Right hindlimb (tissue), 1 donor: ENCODE results near the gene ATP8B3.

ENCODE experiments used
- DNase-seq: peaks from one replicate; pipeline ENCODE4 v3.0.0-alpha.2; 2018

Gene ATP8B3

DNA sequence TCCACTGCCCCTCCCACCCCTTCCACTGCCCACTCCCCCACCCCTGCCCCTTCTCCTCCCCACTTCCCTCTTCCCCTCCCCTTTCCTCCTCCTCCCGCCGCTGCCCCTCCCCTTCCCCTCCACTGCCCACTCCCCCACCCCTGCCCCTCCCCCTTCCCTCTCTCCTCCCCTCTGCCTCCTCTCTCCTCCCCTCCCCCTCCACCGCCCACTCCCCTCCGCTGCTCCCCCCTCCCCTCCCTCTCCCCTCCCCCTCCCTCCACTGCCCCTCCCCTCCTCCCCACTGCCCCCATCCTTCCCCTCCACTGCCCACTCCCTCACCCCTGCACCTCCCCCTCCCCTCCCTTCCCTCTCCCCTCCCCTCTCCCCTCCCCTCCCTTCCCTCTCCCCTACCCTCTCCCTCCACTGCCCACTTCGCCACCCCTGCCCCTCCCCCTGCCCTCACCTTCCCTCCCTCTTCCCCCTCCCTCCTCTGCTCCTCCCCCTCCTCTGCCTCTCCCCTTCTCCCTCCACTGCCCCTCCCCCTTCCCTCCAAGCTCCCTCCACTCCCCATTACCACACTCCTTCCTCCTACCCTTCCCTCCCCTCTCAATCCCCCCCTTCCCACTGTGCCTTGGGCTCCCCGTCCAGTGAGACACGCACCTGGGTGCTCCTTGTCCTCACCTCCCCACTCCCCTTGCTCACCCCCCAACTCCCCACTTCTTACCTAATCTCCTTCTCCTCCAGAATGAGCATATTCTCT, 21.9 kb downstream of the ATP8B3 start:
- no peak for DNase-seq

DNA sequence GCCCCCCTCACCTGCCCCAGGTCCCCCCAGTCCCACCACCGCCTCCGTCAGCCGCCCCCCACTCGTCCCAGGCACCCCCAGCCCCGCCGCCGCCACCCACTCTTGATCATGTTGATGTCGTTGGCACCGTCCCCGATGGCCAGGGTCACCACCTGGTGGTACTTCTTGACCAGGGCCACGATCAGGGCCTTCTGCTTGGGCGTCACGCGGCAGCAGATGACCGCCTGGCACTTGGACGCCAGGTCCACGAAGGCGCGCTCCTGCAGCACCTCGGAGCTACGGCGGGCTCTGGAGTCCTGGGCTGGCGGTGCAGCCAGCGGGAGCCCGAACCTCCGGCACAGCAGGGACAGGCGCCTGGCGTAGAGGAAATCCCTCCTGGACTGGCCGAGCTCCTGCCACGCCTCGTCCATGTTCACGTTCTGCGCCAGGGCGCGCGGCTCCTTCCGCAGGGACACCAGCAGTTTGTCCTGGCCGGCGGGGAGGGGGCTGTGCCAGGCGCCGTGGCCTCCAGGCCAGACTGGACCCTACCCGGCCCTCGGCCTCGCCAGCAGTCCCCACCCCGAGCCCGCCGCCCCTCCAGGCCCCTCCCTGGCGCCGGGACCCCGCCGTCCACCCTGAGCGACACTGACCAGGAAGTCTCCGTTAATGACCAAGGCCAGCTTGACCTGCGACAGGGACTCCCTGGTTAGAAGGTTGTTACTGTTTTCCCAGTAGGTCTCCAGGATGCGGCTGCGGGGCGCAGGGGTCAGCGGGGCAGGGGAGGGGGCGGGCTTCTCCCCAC, 22.6 kb downstream of the ATP8B3 start:
- no peak for DNase-seq

DNA sequence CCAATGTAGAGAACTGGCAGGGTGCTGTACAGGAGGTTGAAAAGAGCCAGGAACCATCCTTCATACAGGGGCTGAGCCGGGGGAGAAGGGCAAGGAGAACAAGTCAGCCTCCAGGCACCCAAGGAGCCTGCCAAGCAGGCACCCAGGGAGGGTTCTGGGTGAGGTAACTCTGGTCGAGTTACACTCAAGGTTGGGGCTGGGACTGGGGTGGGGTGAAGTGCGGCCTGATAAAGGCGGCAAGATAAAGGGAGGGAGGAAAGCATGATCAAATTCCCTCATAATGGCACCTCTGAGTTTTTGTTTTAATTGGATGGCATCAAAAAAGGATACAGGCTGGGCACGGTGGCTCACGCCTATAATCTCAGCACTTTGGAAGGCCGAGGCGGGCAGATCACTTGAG, 25.0 kb downstream of the ATP8B3 start:
- DNase-seq = no peak

DNA sequence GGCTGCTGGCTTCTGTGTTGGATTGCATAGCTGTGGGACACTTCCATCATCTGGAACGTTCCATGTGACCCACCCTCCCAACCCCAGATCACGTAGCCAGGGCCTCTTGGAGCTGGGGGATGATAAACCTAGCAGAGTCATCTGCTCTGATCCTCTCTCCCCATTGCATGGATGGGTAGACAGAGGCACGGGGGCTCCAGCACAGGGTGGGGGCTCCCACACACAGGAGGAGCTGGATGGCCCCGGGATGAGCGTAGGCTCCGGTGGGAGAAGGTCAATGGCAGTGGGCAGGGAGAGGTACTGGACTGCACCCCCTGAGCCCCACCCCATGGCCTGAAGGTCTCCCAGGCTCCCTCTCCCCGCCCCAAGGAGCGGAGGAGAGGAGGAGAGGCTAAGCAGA, 25.4 kb downstream of the ATP8B3 start:
- no peak for DNase-seq

DNA sequence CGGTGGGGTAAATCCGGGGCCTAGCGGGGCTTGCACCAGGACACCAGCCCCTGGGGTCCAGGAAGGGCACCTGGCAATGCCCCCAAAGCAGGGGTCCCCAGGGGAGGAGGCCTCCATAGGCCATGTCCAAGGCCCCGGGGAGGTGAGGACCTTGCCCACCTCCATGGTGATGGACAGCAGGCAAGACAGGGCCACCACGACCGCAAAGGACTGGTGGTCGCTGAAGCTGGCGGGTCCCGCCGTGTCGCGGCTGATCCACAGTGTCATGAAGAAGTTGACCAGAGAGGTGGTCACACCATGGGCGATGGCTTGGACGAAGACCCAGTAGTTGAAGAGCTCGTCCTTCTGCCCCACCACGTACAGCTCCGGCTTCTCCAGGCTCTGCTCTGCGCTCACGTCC, 26.8 kb downstream of the ATP8B3 start:
- DNase-seq = no peak

DNA sequence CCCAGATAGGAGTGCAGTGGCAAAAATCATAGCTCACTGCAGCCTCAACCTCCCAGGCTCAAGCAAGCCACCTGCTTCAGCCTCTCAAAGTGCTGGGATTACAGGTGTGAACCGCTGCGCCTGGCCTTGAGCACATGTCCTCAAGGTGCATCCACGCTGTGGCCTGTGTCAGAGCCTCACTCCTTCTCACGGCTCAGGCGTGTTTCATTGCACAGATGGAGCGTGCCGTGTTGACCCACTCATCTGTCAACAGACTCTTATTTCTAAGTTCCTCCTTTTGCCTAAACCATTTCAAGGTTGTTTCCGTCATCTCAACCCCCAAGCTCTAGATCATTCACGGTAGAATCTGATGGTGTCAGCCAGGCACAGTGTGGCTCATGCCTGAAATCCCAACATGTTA, 28.2 kb downstream of the ATP8B3 start:
- DNase-seq = no peak

DNA sequence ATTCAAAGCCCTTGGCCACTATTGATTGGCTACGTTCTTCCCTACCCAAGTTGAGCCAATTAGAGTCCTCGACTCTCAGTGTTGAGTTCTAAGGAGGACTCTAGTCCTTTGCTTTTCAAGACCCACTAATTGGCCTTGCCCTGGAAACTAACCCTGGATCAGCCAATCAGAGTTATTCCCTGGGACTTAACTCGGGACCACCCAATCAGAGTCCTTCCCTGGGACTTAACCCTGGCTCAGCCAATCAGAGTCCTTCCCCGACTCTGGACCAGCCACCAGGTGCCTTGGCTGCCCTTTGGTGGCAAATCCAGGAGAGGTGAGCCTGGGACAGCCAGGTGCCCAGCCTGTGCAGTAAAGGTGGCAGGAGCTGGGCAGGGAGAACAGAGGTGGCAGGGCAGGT, 28.7 kb downstream of the ATP8B3 start:
- DNase-seq = no peak

DNA sequence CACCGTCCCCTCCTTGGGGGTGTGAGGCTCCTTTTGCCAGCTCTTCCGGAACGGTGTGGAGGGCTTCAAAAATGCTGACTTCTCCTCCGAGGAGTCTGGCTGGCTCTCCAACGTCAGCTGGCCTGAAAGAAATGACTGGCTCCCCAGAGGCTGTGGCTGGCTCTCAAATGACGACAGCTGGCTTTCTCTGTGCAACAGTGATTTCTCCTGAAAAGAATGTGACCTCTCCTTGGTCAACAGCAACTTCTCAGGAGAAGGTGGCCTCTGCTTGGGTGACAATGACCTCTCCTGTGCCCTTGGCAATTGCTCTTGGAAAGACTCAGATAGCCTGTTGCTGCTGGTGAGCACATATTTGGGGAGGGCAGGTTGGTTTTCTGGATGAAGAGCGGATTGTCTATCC, 29.6 kb downstream of the ATP8B3 start:
- DNase-seq = no peak

DNA sequence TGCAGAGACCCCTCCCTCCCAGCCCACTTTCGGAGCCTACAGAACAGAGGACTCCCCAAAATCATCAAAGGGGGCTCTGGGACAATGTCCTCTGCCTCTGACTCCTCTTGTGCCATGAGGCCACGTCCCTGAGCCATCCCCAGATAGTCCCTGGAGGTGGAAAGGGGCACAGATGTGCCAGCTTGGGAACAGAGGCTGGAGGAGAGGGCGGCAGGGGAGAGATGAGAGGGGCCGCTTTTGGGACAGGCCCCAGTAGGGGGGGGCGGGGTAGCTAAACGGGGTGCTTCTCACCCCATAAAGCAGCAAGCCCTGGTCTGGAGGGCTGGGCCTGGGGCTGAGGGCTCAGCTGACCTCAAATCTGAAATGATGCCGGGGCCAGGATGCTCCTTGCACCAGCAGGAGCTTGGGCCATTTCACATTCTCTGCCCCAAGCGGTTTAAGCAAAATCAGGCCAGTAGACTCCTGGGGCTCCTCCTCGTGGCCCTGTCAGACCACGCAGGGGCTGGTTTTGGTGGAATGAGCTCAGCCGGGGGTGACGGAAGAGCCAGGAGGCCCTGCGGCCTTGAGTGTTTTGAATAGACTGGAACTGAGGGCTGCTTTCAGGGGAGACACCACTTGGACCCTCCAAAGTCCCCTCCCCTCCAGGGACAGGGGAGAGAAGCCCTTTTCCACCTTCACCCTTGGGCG, 31.7 kb downstream of the ATP8B3 start:
- DNase-seq = no peak

DNA sequence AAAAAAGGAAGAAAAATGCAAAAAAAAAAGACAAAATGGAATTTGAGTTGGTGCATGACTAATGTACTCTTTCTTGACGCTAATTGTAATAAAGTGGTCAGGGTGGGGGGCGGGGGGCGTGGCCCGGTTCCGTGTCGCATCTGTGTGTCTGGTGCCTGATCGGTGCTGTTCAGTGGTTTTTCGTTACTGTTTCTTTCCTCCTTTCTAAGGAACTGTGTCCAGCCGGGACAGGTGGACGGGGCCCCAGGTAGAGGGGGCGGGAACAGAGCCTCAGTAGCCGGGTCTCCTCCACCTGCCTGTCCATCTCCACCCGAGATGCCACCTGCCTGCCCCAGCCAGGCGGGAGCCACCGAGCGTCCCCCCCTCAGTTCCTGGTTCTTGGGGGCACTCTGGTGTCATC, 32.5 kb downstream of the ATP8B3 start:
- DNase-seq = no peak

DNA sequence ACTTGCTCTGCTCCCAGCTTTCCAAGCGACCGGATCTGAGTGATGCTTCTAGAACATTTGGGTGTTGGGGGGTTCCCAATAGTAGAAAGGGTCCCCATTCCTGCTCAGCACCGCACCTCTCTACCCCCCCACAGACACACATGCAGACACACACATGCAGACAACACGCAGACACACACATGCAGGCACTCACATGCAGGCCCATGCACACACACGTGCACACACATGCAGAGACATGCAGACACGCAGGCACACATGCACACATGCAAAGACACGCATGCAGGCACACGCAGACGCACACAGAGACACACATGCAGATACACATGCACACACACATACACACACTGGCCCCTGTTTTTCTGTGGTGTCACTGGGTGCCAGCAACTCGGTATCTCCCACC, 34.9 kb downstream of the ATP8B3 start:
- no peak for DNase-seq

DNA sequence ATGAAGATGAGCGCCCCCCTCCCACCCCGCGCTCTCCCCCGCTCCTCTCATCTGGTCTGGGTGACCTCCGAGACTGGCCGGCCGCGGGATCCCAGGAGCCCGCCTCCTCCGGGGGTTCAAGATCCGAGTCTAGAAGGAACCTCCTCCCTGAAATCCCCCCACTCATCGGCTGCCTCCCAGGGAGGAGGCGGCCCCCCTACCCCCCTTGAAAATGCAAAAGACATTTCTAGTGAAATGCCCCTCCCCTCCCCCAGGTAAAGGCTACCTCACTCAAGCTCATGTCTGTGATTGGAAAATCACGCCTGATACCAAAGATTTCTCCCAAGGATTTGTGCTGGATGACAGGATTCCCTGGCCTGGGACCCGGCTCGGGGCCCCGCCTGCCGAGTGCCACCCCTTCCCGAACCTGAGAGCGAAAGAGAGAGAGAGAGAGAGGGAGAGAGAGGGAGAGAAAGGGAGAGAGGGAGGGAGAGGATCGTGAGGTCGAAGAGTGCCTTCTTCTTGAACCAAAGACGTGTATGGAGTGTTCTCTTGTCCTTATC, 35.4 kb downstream of the ATP8B3 start:
- no peak for DNase-seq

DNA sequence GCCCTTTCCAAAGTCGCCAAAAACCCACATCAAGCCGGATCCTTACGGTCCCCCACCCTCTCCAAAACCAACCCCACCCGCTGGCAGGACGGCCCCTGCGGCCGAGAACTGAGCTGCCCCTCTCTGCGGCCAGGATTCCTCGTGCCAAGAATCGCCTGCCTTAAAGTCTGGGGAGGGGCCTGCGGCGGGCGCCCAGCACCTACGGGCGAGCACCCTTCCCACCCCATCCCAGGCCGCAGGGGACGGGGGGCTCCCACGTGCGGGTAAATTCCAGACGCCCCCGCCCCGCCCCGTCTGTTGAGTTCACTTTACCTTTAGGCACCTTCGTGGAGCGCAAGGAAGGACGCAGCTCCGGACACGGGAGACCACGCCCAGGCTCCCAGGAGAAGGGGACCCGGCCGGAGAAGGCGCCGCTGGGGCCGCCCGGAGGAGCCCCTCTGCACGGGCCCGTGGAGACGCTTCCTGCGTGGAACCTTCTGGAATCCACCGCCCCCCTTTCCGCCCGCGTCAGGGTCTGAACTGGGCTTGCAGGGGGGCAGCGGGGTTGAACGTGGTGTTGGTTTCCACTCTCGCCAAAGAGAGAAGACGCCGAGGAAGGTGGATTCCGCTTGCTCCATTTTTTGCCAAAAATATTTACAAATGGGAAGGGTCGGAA, 36.0 kb downstream of the ATP8B3 start:
- DNase-seq = no peak

DNA sequence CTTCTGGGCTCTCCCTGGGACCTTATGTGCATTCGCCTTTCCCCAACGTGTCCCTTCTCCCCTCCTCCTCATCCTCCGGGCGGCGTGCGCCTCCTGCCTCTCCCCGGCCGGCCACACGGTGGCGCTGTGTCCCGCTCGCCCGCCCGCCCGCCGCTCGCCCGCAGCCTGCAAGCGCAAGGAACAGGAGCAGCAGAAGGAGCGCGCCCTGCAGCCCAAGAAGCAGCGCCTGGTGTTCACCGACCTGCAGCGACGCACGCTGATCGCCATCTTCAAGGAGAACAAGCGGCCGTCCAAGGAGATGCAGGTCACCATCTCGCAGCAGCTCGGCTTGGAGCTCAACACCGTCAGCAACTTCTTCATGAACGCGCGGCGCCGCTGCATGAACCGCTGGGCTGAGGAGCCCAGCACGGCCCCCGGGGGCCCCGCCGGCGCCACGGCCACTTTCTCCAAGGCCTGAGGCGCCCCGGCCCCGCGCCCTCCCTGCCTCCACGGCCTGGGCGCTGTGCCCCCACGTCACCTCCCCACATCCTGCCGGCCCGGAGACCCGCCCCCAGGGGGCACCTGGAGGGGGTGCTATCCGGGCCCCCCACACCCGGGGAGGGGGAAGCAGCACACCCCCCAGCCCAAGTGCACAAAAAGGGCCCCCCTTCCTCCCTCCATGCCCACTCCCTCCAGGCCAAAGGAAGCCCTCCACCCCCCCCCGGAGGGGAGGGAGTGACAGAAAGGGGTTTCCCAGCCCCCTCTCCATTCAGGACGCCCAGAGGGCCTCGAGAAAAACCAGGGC, 36.9 kb downstream of the ATP8B3 start:
- no peak for DNase-seq

DNA sequence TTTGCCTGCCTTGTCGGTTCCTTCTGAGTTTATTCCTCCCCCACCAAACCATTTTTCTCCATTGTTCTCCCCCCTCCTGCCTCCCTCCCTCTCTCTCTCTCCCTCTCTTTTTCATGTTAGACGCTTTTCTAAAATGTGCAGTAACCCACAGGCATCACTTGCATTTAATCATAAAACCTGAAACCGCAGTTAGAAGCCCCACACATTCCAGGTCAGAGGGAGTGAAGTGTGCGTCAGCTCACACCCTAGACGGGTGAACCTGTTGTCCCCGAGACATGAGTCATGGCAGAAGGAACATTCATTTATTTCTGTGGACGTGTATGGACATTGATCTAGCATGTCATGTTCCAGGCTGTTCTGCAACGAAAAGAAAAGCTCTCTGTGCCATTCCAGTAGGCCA, 38.9 kb downstream of the ATP8B3 start:
- no peak for DNase-seq

DNA sequence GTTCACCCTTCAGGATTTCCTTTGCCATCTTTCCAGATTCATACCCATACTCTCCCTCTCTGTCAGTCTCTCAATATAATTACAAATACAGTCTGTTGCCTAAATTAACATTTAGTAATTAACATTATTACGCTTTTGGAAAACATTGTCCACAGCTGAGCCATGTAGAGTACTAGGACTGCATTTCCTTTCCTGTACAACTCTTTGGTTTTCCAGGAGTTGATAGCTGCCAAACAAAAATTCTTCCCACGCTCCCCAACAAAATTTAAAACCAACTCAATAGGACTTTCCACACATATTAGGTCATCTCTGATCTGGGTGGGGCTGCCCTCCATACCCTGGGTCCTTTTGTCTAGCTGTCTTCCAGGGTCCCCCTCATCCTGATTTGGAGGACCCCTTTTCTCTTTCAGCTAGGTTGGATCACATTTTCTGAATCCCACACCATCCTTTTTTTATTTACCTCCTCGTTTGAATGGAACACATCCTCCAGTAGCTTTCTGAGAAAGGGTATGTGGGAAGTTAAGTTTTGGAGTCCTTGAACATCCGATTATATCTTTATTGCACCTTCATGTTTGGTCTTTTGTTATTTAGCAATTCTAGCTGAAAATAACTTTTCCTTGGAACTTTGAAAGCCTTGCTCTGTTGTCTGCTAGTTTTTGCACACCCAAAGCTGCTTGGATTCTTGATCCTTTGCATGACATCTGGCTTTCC, 41.1 kb downstream of the ATP8B3 start:
- DNase-seq = no peak

DNA sequence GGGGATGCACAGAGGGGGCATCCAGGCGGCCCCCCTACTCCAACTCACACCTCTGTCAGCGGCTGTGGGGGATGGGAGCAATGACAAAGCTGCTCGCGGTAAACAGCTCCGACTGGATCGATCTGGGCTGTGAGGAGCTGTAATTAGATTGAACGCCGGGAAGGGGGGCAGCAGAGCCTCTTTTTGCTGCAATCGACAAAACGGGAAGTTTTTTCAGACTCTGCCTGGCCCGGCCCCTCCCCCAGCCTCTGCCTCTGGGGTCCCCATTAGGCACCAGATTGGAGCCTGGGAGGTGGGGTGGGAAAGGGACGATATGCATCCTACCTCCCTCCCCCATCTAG, 42.5 kb downstream of the ATP8B3 start:
- DNase-seq = no peak

DNA sequence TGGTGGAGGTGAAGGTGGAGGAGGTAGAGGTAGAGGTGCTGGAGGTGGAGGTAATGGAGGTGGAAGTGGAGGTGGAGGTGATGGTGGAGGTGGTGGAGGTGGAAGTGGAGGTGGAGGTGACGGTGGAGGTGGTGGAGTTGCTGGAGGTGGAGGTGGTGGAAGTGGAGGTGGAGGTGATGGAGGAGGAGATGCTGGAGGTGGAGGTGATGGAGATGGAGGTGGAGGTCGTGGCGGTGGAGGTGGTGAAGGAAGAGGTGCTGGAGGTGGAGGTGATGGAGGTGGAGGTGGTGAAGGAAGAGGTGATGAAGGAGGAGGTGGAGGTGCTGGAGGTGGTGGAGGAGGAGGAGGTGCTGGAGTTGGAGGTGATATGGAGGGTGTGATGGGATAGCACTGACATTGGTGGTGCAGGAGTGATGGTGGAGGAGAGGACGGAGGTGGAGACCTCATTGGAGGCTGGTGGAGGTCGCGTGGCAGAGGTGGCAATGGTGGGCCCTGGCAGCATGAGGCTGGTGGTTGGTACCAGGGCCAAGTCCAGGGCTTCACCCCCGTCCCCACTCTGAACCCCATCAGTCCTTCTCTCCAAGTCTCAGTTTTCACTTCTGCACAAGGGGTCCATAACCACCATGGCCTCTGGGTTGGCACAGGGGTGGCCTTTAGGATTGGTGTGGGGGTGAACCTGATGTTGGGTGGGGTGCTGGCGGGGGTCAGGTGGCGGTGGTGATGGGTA, 43.0 kb downstream of the ATP8B3 start:
- DNase-seq = no peak

DNA sequence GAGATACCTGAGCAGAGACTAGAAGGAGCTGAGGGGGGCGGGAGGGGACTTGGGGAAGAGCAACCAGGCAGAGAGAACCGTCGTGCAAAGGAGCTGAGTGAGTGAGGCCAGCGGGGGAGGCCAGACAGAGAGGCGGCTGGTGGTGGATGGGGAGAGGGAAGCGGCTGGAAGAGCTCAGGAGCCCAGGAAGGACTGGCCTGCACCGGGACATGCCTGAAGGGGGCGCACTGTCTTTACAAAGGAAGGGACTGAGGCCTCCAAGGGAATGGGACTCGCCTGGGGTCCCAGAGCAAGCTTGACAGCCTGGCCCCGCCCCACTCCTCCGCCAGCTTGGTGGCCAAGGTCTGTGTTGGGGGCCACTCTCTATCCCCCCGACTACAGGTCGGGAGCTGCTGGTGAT, 43.8 kb downstream of the ATP8B3 start:
- DNase-seq = no peak

DNA sequence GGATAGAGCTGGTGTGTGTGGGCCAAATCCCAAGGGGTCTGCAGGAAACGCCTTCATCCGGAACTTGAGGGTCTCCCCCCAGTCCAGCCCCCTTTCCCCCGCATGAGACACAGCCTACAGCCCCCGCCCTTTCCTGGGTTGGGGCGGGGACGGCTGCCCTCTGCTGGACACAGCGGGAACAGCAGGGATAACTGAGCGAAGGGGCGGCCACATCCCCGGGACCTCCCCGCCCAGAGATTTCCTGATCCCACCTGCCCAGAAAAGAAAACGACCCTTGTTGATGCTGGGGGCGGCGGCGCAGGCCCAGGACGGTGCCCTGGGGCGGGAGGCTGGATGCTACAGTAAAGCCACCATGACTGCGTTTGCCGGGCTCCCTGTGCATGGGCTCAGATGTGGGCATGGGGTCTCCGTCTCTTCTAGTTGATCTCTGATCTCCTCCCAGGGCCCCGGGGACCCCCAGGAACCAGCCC, 44.6 kb downstream of the ATP8B3 start:
- peak; percentile 69 for DNase-seq

DNA sequence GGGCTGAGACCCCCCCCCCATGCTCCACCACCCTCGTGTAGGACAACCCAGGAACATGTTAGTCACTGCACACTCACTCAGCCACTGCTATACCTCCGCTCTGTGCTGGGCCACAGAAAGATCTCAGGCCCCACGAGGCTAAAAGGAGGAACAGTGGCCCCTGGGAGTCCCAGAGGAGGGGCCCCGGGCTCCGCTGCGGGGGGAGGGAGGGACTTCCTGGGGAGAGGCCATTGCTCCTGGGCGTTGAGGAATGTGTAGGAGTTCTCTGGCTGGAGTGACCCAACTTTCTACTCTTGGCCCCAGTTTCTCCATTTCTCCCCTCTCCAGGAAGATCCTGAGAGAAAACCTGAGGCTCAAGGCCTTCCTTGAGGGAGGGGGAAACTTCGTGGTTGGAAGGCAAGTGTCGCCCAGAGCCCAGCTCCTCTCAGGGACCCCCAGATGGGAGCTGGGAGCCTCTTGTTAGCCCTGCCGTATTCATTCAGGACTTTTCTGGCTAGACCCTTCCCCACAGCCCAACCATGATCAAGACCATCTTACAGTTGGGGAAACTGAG, 45.2 kb downstream of the ATP8B3 start:
- no peak for DNase-seq
